Measurements from ENCODE around the gene B3GALT2.

B3GALT2 gene

GRCh38 chr1:193181985-193182384 lies 4.4 kb downstream of the B3GALT2 start:
- DNase-seq = no peak

GRCh38 chr1:193181536-193181935 lies 4.9 kb downstream of the B3GALT2 start:
- no peak for DNase-seq

GRCh38 chr1:193179094-193179493 lies 7.3 kb downstream of the B3GALT2 start:
- no peak for DNase-seq

GRCh38 chr1:193176788-193177187 lies 9.6 kb downstream of the B3GALT2 start:
- no peak for DNase-seq

GRCh38 chr1:193176113-193176512 lies 10.3 kb downstream of the B3GALT2 start:
- DNase-seq = no peak

GRCh38 chr1:193157360-193157759 lies 29.1 kb downstream of the B3GALT2 start:
- no peak for DNase-seq

GRCh38 chr1:193156822-193157142 lies 29.6 kb downstream of the B3GALT2 start:
- DNase-seq = no peak

GRCh38 chr1:193156117-193156821 lies 30.1 kb downstream of the B3GALT2 start:
- DNase-seq = no peak

- no peak for DNase-seq
Observed at GRCh38 chr1:193144999-193145398, 41.4 kb downstream of the B3GALT2 start.

GRCh38 chr1:193144361-193144938 lies 42.0 kb downstream of the B3GALT2 start:
- DNase-seq = no peak

GRCh38 chr1:193143285-193143684 lies 43.1 kb downstream of the B3GALT2 start:
- no peak for DNase-seq

GRCh38 chr1:193142409-193142808 lies 44.0 kb downstream of the B3GALT2 start:
- DNase-seq = no peak

GRCh38 chr1:193141804-193142203 lies 44.6 kb downstream of the B3GALT2 start:
- no peak for DNase-seq

- DNase-seq = no peak
Observed at GRCh38 chr1:193140254-193140653, 46.2 kb downstream of the B3GALT2 start.

- no peak for DNase-seq
Observed at GRCh38 chr1:193131266-193131860, 55.0 kb downstream of the B3GALT2 start.
